ENCODE results near the gene ZBTB25.
"Not testable (repeated sequence)": the region's sequence is repeated elsewhere in the genome, so short reads cannot be mapped to it uniquely, and the experiment has no call there.

Gene ZBTB25

DNA sequence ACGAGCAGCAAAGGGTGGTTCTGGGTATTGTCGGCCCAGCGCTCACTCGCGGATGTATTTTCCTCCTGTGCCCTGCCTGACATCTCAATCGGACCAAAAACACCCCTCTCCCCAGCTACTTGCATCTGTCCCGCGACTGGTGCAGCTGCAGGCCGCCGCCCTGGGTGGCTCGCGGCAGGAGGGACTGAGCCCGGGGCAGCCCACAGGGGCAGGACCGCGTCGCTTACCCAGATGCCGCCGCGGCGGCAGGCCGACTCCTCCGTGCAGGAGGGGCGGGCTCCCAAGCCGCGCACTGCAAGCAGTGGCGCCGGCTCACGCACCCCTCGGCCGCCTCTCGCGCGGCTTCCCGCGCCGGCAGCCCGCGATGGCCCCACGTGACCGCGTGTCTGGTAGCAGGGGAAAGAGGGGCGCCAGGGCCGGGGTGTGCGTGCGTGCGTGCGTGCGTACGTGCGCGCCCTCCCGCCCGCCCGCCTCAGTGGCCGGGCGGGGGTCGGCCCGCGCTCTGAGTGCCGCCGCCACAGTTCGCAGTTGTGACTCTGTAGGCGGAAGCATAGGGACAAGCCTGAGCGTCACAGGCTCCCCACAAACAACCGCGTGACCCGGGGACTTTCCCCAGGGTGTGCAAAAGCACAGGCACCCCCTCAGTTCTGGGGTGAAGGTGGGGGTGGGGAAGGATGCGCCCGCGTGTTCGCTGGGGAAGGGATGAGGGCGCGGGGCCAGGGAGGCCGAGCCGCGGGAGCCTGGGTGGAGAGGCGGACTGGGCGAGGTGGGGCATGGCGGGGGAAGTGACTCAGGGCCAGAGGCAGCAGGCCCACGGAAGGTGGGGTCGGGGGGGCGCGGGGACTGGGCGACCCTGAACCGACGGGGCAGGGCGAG lies at the start of gene ZBTB25:
Gene ZBTB25, minus strand, starts transcription at position 405 of the 876 bp plus-strand sequence. CDS start 13,305 bp downstream, outside the sequence.
- DNase-seq: peak; percentile 95

GRCh38 chr14:64550621-64551333 lies 47.1 kb upstream of the ZBTB25 start:
- DNase-seq: no peak

- DNase-seq: peak; percentile 35
Observed at GRCh38 chr14:64549791-64550620, 46.4 kb upstream of the ZBTB25 start, which contains the start of gene PPP1R36. PPP1R36 (plus strand) TSS chr14:64549961; CDS start chr14:64549998, 37 bp downstream.

- no peak for DNase-seq
Observed at GRCh38 chr14:64549016-64549415, 45.4 kb upstream of the ZBTB25 start.

DNA sequence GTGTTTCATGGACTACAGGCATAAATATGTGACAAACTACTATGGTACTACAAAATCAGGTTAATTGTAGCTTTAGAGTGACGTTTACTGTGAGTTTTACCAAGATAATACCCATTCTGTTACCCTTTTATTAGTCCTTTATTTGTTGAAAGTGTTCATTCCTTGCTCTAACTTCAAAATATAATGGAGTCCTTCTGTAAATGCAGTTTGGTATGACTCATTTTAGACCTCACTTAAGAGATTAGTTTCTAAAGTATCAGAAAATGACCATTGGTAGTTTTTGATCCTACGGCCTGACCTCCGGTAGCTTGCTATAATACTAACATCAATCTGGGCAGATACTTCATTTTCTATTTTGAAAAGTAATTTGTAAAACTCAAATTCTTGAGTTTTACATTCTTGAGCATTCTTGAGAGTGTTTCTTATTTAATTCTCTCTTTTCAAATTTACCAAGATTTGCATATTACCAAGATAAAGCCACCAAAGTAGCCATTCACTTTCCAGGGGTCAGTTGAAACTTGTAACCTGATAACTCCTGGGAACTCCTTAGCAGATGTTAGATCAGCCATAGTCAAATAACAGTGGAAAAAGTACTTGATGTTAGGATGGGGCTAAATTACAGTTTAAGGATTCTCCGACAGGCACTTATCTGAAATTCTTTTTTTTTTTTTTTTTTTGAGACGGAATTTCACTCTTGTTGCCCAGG lies 41.1 kb upstream of the ZBTB25 start:
- no peak for DNase-seq

DNA sequence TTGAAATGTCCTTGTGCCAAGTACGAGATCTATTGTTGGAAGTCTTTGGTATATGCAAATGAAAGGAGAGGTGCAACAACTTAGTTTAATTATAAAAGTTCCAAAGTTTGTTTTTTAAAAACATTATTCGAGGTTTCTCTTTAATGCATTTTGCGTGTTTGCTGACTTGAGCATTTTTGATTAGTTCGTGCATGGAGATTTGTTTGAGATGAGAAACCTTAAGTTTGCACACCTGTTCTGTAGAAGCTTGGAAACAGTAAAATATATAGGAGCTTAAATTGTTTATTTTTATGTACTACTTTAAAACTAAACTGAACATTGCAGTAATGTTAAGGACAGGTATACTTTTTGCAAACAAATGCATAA lies 39.2 kb upstream of the ZBTB25 start:
- no peak for DNase-seq

DNA sequence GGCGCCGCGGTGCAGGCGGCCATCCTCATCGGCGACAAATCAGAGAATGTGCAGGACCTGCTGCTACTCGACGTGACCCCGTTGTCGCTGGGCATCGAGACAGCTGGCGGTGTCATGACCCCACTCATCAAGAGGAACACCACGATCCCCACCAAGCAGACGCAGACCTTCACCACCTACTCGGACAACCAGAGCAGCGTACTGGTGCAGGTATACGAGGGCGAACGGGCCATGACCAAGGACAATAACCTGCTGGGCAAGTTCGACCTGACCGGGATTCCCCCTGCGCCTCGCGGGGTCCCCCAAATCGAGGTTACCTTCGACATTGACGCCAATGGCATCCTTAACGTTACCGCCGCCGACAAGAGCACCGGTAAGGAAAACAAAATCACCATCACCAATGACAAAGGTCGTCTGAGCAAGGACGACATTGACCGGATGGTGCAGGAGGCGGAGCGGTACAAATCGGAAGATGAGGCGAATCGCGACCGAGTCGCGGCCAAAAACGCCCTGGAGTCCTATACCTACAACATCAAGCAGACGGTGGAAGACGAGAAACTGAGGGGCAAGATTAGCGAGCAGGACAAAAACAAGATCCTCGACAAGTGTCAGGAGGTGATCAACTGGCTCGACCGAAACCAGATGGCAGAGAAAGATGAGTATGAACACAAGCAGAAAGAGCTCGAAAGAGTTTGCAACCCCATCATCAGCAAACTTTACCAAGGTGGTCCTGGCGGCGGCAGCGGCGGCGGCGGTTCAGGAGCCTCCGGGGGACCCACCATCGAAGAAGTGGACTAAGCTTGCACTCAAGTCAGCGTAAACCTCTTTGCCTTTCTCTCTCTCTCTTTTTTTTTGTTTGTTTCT lies 38.6 kb upstream of the ZBTB25 start:
- no peak for DNase-seq

- DNase-seq: no peak
Observed at GRCh38 chr14:64541261-64541971, 37.8 kb upstream of the ZBTB25 start.

- peak; percentile 90 for DNase-seq
Observed at GRCh38 chr14:64540208-64541202, 36.9 kb upstream of the ZBTB25 start, which contains the start of gene HSPA2. HSPA2 (plus strand) TSS chr14:64540741; CDS start chr14:64540850, 109 bp downstream.

DNA sequence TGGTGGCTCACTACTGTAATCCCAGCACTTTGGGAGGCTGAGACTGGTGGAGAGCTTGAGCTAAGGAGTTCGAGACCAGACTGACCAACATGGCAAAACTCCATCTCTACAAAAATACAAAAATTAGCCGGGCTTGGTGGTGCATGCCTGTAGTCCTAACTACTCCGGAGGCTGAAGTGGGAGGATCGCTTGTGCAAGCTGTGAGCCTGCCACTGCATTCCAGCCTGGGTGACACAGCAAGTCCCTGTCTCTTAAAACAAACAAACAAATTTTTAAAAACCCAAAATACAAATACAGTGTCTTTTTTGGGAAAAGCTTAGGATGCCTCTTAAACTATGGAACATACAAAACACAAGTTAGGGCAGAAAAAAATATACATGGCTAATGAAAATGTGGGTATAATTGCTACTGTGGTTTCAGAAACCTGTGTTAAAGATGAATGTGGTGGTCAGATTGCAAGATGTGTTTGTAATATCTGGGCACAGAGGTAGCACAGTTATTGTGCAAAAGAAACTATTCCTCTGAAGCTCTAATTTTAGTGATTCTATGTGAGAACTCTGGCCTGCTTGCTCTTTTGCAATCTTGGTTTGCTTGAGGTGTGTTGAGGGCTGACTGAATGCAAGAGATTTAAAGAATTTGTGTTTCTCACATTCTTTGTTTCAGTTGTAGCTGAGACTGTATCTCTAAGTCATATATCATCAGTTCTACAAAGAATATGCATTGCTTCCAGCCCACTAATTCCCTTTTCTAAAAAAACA lies 33.0 kb upstream of the ZBTB25 start:
- no peak for DNase-seq

DNA sequence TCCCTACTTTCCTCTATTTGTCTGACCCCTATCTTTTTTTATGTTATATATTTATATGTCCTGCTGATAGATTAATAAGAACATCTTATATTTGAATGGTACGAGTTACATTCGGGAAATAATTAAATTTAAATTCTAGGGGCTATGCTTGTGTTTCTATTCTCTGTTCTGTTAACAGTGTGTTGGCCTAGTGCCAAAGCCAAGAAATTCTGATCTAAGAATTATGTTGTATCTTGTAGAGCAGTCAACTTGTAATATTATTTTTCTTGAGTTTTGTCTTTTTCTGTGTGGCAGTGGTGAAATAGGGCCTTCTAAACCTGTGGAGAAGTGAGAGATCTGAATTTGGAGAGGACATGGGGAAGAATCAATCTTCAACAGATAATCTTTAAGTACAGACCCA lies 27.9 kb upstream of the ZBTB25 start:
- DNase-seq: no peak

DNA sequence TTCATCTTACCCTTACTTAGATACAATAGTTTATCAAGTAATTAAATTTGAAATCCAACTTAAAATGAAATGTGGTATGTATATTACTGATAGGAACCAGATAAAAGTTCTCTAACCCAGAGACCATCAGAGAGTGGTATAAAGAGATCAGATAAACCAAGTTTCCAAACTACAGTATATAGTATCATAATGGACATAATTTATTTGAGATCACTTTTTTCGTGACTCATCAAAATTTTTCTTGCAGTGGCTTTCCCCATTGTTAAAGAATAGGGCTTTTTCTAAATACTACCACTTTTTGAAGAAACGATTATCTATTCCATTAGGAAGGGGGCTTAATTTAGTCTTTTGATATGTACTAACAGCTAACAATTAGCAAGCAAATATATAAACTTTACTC lies 21.7 kb upstream of the ZBTB25 start:
- no peak for DNase-seq

GRCh38 chr14:64522591-64523355 lies 19.1 kb upstream of the ZBTB25 start:
- no peak for DNase-seq

GRCh38 chr14:64520699-64521098 lies 17.1 kb upstream of the ZBTB25 start:
- DNase-seq: no peak

GRCh38 chr14:64518229-64518628 lies 14.6 kb upstream of the ZBTB25 start:
- no peak for DNase-seq

DNA sequence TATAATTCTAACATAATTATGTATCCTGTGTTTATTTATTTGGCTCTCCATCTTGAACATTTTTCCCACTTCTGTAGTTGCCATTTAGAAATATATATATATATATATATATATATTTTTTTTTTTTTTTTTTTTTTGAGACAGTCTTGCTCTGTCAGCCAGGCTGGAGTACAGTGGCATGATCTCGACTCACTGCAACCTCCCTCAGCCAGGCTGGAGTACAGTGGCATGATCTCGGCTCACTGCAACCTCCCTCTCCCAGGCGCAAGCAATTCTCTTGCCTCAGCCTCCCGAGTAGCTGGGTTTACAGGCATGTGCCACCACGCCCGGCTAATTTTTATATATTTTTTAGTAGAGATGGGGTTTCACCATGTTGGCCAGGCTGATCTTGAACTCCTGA lies 14.0 kb upstream of the ZBTB25 start:
- DNase-seq: not testable (repeated sequence)

DNA sequence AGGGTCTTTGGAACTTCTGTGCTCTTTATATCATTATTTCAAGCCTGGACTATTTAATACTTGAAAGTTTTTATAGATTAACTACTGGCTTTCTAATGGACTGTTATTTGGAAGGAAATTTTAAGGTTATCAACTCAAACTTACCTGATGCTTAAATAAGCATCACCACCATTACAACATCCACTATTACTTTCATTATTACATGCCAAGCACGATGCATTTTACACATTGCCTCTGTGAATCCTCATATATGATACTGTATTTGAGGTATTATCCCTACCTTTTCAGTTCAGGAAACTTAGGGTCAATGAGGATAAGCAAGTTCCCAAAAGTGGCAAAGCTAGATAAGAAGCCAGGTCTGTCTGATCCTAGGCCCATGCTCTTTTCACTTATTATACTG lies 13.3 kb upstream of the ZBTB25 start:
- no peak for DNase-seq

GRCh38 chr14:64515053-64515452 lies 11.4 kb upstream of the ZBTB25 start:
- no peak for DNase-seq

Data from activated CD4-positive, alpha-beta T cell treated with anti-CD3 and anti-CD28 coated beads, Interleukin-2, amount 50 U/mL, for 1 hour (primary cell).